Fibroblast of skin of abdomen (primary cell): Measurements from ENCODE around the gene FAM120AOS. TPM values are rescaled to one million over a fixed set of nuclear protein-coding genes. Genes with fewer than 3 reads are reported as not detected.

ENCODE experiments used
- DNase-seq: peaks from one replicate; pipeline ENCODE4 v3.0.0-alpha.2; 2013
- polyA plus RNA-seq, 2 experiments: library from polyadenylated mRNA; unstranded; fragments of 120-200 nt; gene quantifications; one replicate each; pipeline ENCODE4 v1.2.1, GENCODE V29; 2013; ENCODE audit not compliant: insufficient read length in 2 of 2

The FAM120AOS gene
- 30.3 TPM for polyA plus RNA-seq (2013, experiment 1 of 2; ENCODE audit: insufficient read length)
- 31.2 TPM for polyA plus RNA-seq (2013, experiment 2 of 2; ENCODE audit: insufficient read length)

DNA sequence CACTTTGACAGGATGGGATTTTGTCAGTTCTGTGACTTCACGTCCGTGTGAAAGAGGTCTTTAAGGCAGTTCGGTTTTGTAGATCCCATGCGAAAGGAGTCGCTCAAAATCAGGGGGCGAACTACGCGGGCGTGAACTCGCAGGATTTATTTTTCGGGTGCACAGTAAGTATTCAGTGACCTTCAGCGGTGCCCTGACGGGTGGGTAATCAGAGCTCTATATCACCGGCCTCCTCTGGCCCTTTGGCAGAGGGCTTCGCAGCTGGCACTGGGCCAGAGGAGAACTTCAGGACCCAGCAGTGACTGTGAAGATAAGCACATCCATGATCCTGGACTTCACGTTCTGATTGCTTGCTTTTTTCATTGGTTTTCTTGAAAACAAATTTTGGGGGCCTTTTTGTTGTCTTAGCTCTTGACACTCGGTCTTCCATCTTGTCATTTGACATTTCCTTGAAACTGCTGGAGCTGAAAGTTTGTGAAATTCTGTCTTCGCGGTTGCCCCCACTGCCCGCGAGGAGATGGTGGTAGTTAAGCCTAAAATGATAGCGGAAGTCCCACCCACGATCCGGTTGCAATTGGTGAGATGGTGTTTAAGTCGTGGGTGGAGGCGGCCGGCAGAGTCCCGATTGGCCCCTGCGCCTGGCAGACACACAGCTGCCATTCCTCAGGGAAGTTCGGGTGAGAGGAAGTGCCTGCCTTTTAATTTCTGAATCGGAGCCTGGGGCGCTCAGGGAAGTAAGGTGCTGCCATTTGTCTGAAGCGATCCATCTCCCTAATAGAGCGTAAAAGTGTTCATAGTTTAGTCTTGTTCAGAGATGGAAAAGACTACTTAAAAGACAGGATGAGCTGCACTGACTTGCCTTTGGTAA, at the start of gene FAM120AOS:
Gene FAM120AOS, minus strand, starts transcription at position 535 of the 868 bp plus-strand sequence. CDS start 872 bp downstream, outside the sequence.
- peak; percentile 94 for DNase-seq

DNA sequence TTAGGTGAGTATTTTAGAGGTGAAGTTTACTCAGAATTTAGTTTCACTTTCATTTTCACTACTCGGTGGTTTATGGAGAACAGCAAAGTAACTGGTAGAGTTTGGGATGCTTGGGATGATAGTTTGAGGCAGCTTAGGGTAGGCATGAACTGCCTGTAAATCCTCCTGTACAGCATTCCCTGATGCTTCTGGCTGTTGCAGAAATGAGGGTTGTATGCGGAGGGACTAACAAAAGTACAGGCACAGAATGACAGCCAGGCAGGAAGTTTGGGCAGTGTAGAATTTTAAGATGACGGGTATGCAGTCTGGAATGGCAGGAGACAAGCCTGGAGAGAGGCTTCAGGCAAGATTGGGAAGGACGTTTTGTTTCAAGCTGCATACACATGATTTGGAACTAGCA, 48.0 kb upstream of the FAM120AOS start:
- DNase-seq, result no peak

DNA sequence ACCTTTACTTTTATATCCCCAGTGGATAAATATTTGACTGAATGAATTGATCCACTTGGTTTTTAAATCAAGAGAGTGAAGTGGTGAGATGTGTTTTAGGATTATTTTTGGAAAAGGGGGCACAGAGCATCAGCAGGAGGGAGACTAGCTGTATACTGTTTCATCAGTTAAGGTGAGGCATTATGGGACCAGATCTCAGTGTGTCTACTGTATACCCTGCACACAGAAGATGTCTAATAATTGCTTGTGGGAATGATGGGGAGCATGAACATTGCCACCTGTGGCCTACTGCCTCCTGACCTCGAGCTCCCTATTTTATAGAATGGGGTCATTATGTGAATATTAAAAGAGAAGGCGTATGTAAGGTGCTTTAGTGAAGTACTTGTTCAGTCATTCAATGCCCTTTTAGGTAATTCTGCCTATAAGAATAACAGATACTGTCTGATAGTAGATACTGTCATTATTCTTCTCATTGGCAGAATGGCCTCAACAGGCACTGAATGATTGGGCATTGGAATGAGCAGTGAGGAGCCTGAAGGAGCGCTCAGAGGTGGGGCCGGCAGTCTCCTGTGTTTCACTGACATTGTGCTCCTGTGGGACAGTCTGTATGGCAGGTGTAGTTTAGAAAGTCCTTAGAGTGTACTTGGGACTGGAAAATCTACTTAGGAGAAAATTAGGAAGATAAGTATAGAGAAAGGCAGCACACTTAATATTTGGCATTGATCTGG, 47.4 kb upstream of the FAM120AOS start:
- DNase-seq, result no peak

- DNase-seq, result peak; percentile 6
These were observed 42.9 kb upstream of the FAM120AOS start for GRCh38 chr9:93496285-93496684.

DNA sequence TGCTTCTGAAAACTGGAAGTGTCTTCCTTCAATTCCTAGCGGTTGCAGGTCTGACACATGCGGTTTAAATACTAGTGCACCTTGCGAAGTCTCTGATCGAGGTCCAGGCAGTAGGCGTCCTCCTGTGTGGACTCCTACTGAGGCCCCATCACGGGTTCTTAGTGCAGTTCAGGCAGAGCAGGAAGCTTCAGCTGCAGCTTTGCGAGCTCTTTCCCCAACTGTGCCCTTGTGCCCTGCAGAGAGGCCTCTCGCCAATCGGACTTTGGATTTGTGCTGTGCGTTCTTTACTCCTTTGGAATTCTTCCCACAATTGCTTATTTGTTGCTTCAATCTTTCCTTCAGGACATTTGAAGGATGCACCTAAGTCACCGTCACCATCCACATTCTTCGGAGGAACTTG, 40.6 kb upstream of the FAM120AOS start:
- no peak for DNase-seq

GRCh38 chr9:93492327-93492726, 38.9 kb upstream of the FAM120AOS start:
- DNase-seq, result no peak

- no peak for DNase-seq
These were observed 38.3 kb upstream of the FAM120AOS start for GRCh38 chr9:93491593-93492232.

DNA sequence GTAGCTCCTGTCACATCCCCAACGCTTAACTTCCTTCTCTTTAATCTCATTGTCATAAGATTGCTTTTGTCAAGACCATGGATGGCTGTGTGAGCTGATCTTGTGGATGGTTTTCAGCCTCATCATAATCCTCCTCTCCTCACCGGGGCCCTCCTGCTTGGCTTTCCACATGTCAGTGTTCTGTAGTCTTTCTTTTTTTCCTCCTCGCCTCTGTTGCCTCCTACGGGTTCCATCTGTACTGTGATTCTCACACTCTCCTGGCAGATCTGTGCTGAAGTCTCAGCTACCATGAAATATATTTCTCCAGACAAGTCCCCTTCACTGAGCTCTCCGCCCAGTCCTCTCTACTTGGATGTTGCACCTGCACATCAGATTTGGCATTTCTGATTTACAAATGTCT, 34.9 kb upstream of the FAM120AOS start:
- no peak for DNase-seq

- no peak for DNase-seq
These were observed 32.9 kb upstream of the FAM120AOS start for GRCh38 chr9:93486268-93486667.

GRCh38 chr9:93483497-93483896, 30.1 kb upstream of the FAM120AOS start:
- DNase-seq, result no peak

- no peak for DNase-seq
These were observed 27.4 kb upstream of the FAM120AOS start for GRCh38 chr9:93480728-93481324.

GRCh38 chr9:93480262-93480661, 26.9 kb upstream of the FAM120AOS start:
- DNase-seq, result no peak

DNA sequence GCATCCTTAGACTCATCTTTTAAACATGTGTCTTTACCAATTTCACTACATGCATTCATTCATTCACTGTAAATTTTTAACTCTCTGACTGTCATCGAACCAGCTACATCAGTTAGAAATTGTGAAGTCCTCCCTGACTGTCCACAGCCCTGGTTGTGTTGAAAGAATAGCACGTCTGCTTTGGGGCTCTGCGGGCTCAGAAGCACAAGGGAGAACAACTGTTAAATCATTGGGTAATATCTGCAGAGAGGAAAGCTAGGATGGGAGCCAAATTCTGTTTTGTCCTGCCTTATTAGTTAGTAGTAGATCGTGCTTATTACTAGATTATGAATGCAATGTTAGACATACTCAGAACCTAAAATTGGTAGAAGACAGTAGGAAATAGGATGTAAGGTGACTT, 26.3 kb upstream of the FAM120AOS start:
- peak; percentile 34 for DNase-seq

DNA sequence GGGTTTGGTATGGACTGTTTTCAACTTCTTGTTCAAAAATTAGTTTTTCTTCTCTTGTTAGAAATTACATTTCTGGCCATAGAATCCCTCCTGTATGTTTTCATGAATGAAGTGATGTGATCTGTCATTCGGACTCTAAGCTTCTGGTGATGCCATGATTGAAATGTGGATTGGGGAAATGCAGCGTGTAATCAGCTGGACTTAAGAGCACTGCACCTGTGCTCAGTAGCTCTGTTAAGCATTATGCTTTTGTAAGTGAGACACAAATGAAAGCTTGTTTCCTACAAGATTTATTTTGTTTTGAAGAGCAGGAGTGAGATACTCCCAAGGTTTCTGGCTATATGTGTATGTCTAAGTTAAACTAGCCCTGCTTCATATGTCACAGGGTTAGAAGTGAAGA, 24.0 kb upstream of the FAM120AOS start:
- DNase-seq, result no peak

GRCh38 chr9:93476924-93477323, 23.5 kb upstream of the FAM120AOS start:
- no peak for DNase-seq

- no peak for DNase-seq
These were observed 22.5 kb upstream of the FAM120AOS start for GRCh38 chr9:93475856-93476255.

DNA sequence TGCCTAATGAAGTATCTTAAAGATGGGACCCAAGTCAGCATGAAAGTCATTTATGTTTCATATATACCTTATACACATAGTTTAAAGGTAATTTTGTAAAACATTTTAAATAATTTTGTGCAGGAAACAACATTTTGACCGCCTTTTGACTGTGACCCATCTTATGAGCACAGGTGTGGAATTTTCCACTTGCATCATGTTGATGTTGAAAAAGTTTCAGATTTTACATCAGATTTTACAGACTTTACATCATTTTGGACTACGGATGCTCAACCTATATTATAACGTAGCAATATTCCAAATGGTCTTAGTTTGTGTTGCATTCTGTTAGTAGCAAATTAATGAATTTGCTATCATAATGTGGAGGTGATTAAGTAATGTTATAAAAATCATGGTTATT, 21.7 kb upstream of the FAM120AOS start:
- DNase-seq, result no peak

GRCh38 chr9:93473411-93473810, 20.0 kb upstream of the FAM120AOS start:
- DNase-seq, result no peak

- no peak for DNase-seq
These were observed 17.7 kb upstream of the FAM120AOS start for GRCh38 chr9:93471124-93471523.

GRCh38 chr9:93470391-93470790, 17.0 kb upstream of the FAM120AOS start:
- DNase-seq, result no peak

DNA sequence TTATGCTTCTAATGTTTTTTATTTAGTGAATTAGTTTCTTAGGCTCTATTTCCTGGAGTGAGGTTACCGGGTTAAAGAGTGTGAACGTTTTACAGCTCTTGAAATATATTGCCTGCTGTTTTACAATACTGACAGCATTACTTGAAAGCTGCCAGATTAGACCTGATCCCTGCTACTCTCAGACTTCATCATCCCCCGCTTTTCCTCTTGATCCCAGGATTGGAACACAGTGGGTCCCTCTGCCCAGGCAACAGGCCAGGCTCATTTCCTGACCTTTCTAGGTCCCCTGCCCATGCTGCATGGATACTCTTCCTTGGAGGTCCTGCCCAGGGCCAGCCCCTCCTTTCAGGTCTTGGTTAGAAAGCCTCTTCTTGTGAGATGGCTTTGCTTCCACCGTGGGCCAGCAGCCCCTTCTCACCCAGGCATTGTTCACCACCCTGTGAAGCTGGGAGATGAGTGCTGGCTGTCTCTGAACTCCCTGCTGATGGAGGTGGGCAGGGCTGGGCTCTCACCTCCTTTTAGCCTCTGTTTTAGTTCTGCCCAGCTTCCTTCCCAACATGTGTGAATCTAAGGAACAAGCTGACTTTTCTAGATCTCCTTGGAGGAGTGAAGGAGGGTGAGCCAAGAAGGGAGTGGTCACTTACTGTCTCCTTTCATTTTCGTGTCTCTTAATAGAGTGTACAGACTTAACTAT, 15.5 kb upstream of the FAM120AOS start:
- peak; percentile 38 for DNase-seq

DNA sequence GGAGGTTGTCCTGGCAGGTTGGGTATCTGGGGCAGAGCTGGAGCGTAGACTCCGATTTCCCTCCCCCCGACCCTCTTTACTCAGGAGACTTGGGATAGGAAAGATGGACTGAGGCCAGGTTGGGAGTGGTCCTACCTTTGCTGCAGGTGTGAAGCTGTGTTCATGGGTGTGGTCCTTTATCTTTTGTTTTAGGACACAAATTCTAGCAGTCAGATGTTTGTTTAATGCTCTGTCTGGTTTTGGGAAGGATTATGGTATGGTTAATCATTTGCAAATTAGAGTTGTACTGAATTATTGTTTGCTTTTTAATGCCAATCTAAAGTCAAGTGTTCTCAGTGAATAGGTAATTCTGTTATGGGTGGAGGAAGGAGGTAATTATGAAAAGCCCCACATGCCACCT, 14.1 kb upstream of the FAM120AOS start:
- no peak for DNase-seq
